Keratinocyte (primary cell): ENCODE measurements around the gene PNMA6E. TPM values are rescaled to one million over a fixed set of nuclear protein-coding genes. Genes with fewer than 3 reads are reported as not detected.

Source experiments
- DNase-seq: peaks from one replicate; pipeline ENCODE4 v3.0.0-alpha.2; 2011; ENCODE audit warnings: low read depth, missing footprints, low spot score
- FAIRE-seq: peaks from 2 replicates; lab custom pipeline; 2011; peaks lifted over from hg19 to GRCh38; lab: Jason Lieb, UNC
- H2AFZ ChIP-seq: 2 replicates; pipeline ENCODE4 v1.6.0; 2012; ENCODE audit warnings: low read length, control low read depth, inconsistent platforms; ENCODE audit not compliant: control insufficient read depth
- H3K27ac ChIP-seq: 2 replicates; pipeline ENCODE4 v1.5.1; 2011; ENCODE audit warnings: low read length; ENCODE audit not compliant: control insufficient read depth, insufficient read depth
- H3K27me3 ChIP-seq: 3 replicates; pipeline ENCODE4 v1.6.0; 2011; ENCODE audit warnings: low read length; ENCODE audit not compliant: control insufficient read depth, insufficient read depth; ENCODE audit errors: extremely low read depth
- H3K36me3 ChIP-seq, 2 experiments: 2 replicates in 1 of 2; 3 replicates in 1 of 2; pipeline ENCODE4 v1.5.1; 2011; ENCODE audit warnings: low read length in 2 of 2, mild to moderate bottlenecking in 1 of 2; ENCODE audit not compliant: control insufficient read depth in 2 of 2, insufficient read depth in 2 of 2; ENCODE audit errors: extremely low read depth in 1 of 2
- H3K4me1 ChIP-seq: 3 replicates; pipeline ENCODE4 v1.5.1; 2011; ENCODE audit warnings: low read length; ENCODE audit not compliant: control insufficient read depth, insufficient read depth; ENCODE audit errors: extremely low read depth
- H3K4me2 ChIP-seq: 3 replicates; pipeline ENCODE4 v1.6.0; 2011; ENCODE audit warnings: low read depth, low read length; ENCODE audit not compliant: control insufficient read depth, insufficient read depth; ENCODE audit errors: extremely low read depth
- H3K4me3 ChIP-seq, 3 experiments: fragments of 200-600 bp in 1 of 3; sonication (generic) in 1 of 3; 2 replicates in 2 of 3; 3 replicates in 1 of 3; pipeline ENCODE4 v1.5.1; 2011 to 2016; ENCODE audit warnings: low read length in 3 of 3, mild to moderate bottlenecking in 3 of 3, control low read depth in 2 of 3, inconsistent platforms in 1 of 3, low read depth in 1 of 3, mixed read lengths in 1 of 3, mixed run types in 1 of 3, moderate library complexity in 1 of 3; ENCODE audit not compliant: control insufficient read depth in 2 of 3, insufficient read depth in 2 of 3; ENCODE audit errors: extremely low read depth in 1 of 3
- H3K79me2 ChIP-seq: 2 replicates; pipeline ENCODE4 v1.6.0; 2012; ENCODE audit warnings: low read length; ENCODE audit not compliant: control insufficient read depth, insufficient read depth
- H3K9ac ChIP-seq: 3 replicates; pipeline ENCODE4 v1.6.0; 2011; ENCODE audit warnings: low read length; ENCODE audit not compliant: control insufficient read depth, insufficient read depth; ENCODE audit errors: extremely low read depth
- H3K9me1 ChIP-seq: 3 replicates; pipeline ENCODE4 v1.6.0; 2011; ENCODE audit warnings: low read length; ENCODE audit not compliant: control insufficient read depth, insufficient read depth; ENCODE audit errors: extremely low read depth
- H3K9me3 ChIP-seq: 2 replicates; pipeline ENCODE4 v1.5.1; 2012; ENCODE audit warnings: low read depth, low read length; ENCODE audit not compliant: control insufficient read depth
- H4K20me1 ChIP-seq: 3 replicates; pipeline ENCODE4 v1.6.0; 2011; ENCODE audit warnings: low read length; ENCODE audit not compliant: control insufficient read depth, insufficient read depth; ENCODE audit errors: extremely low read depth
- CTCF ChIP-seq, 3 experiments: IDR thresholded peaks in 1 of 3; conservative IDR thresholded peaks in 1 of 3; optimal IDR thresholded peaks in 1 of 3; 2 replicates in 2 of 3; 3 replicates in 1 of 3; pipeline versions ENCODE3 to v1.5.1; 2011; ENCODE audit warnings: low read length in 3 of 3, mild to moderate bottlenecking in 3 of 3, moderate library complexity in 2 of 3, control low read depth in 1 of 3, inconsistent platforms in 1 of 3; ENCODE audit not compliant: insufficient read depth in 2 of 3; ENCODE audit errors: extremely low read depth in 1 of 3
- EZH2 ChIP-seq: IDR thresholded peaks from one replicate; pipeline ENCODE4 v1.6.1; 2012; ENCODE audit warnings: inconsistent platforms, mild to moderate bottlenecking, low read length, moderate library complexity
- dilution Hi-C: fragments of 300-500 bp; cut with MboI; formaldehyde crosslinking; loops from one replicate; pipeline ENCODE4 v1.7.0; 2020; ENCODE audit warnings: low sequenced_read_pairs; ENCODE audit not compliant: extremely low pct_ligation_motif_present
- polyA plus RNA-seq, 5 experiments: library from polyadenylated mRNA; depleted of rRNA in 3 of 5; stranded (reverse) in 3 of 5; stranded (forward) in 1 of 5; unstranded in 1 of 5; fragments of >200 nt; gene quantifications; 1 replicate in 1 of 5; 2 replicates in 3 of 5; 3 replicates in 1 of 5; pipeline versions ENCODE4 v1.2.1 to v1.2.3, GENCODE V29; 2011 to 2012; ENCODE audit warnings: missing spikeins in 2 of 5, low read depth in 1 of 5, low replicate concordance in 1 of 5

Gene PNMA6E
- polyA plus RNA-seq, 1 donor (not counting 4 experiments of a cell fraction or from before 2014, with no cell fraction given) = not detected

GRCh38 chrX:153397256-153397960 lies 3.7 kb downstream of the PNMA6E start:
- no peak overlapping the region for H3K4me2 ChIP-seq
- DNase-seq (no peak), FAIRE-seq (no peak)
- no peaks in the 10 kb centered on the region for H3K27me3 ChIP-seq
- H3K36me3 ChIP-seq = no peaks in the 10 kb centered on the region
- H3K4me3 ChIP-seq = no peak overlapping the region
- TF ChIP-seq CTCF (optimal IDR thresholded peaks at IDR 0.05 in 1 of 3, IDR thresholded peaks at IDR 0.05 in 1 of 3, conservative IDR thresholded peaks at IDR 0.05 in 1 of 3; ENCODE audit: extremely low read depth in 1 of 3, insufficient read depth in 2 of 3, low read length in 3 of 3) (no peak), EZH2 (no peak)
- H4K20me1 ChIP-seq = no peaks in the 10 kb centered on the region
- H3K79me2 ChIP-seq = no peaks in the 10 kb centered on the region
- H3K9me1 ChIP-seq = no peaks in the 10 kb centered on the region
- no peaks in the 10 kb centered on the region for H3K4me1 ChIP-seq
- H3K9me3 ChIP-seq = peaks cover 2% of the 10 kb centered on the region
- dilution Hi-C loops = no loop called here
- no peak overlapping the region for H2AFZ ChIP-seq
- H3K9ac ChIP-seq = no peak overlapping the region
- no peak overlapping the region for H3K27ac ChIP-seq

GRCh38 chrX:153396320-153397195 lies 4.6 kb downstream of the PNMA6E start:
- H3K9ac ChIP-seq = no peak overlapping the region
- H3K4me3 ChIP-seq = no peak overlapping the region
- H3K9me3 ChIP-seq = peaks cover 8% of the 10 kb centered on the region
- no peaks in the 10 kb centered on the region for H3K27me3 ChIP-seq
- TF ChIP-seq CTCF (optimal IDR thresholded peaks at IDR 0.05 in 1 of 3, IDR thresholded peaks at IDR 0.05 in 1 of 3, conservative IDR thresholded peaks at IDR 0.05 in 1 of 3; ENCODE audit: extremely low read depth in 1 of 3, insufficient read depth in 2 of 3, low read length in 3 of 3) (no peak), EZH2 (no peak)
- DNase-seq (no peak), FAIRE-seq (no peak)
- no peak overlapping the region for H2AFZ ChIP-seq
- no peaks in the 10 kb centered on the region for H3K9me1 ChIP-seq
- no peaks in the 10 kb centered on the region for H3K36me3 ChIP-seq
- H3K27ac ChIP-seq = no peak overlapping the region
- no peaks in the 10 kb centered on the region for H3K4me1 ChIP-seq
- H3K4me2 ChIP-seq = no peak overlapping the region
- dilution Hi-C loops = no loop called here
- H4K20me1 ChIP-seq = no peaks in the 10 kb centered on the region
- H3K79me2 ChIP-seq = no peaks in the 10 kb centered on the region
